ENCODE data around the gene PPM1E.

- TF ChIP-seq CTCF (IDR thresholded peaks at IDR 0.05) (no peak), POLR2A (IDR thresholded peaks at IDR 0.05) (no peak)
Measured at GRCh38 chr17:59026176-59026939, 270.7 kb downstream of the PPM1E start.
